Ishikawa (cell line): ENCODE data around the gene PARD3.

ENCODE experiments used
- CEBPB ChIP-seq: IDR thresholded peaks from 2 replicates; pipeline ENCODE4 v1.6.1; 2012
- CREB1 ChIP-seq: IDR thresholded peaks from 2 replicates; pipeline ENCODE4 v1.6.1; 2012; ENCODE audit warnings: low read depth
- EGR1 ChIP-seq: IDR thresholded peaks from 2 replicates; pipeline ENCODE4 v1.6.1; 2012
- EP300 ChIP-seq: IDR thresholded peaks from 2 replicates; pipeline ENCODE4 v1.6.1; 2012; ENCODE audit warnings: borderline replicate concordance
- FOXM1 ChIP-seq: IDR thresholded peaks from 2 replicates; pipeline ENCODE4 v1.6.1; 2012; ENCODE audit warnings: low read depth, borderline replicate concordance
- MAX ChIP-seq: IDR thresholded peaks from 2 replicates; pipeline ENCODE4 v1.6.1; 2012
- NFIC ChIP-seq: IDR thresholded peaks from 2 replicates; pipeline ENCODE4 v1.6.1; 2012
- RAD21 ChIP-seq: IDR thresholded peaks from 2 replicates; pipeline ENCODE4 v1.6.1; 2012; ENCODE audit warnings: low read depth
- REST ChIP-seq: IDR thresholded peaks from 2 replicates; pipeline ENCODE4 v1.6.1; 2012; ENCODE audit warnings: low read depth, mild to moderate bottlenecking
- TAF1 ChIP-seq: IDR thresholded peaks from 2 replicates; pipeline ENCODE4 v1.6.1; 2012; ENCODE audit warnings: low read depth, mild to moderate bottlenecking
- TCF12 ChIP-seq: IDR thresholded peaks from 2 replicates; pipeline ENCODE4 v1.6.1; 2012; ENCODE audit warnings: low read depth
- TEAD4 ChIP-seq: IDR thresholded peaks from 2 replicates; pipeline ENCODE4 v1.6.1; 2012
- YY1 ChIP-seq: IDR thresholded peaks from 2 replicates; pipeline ENCODE4 v1.6.1; 2012; ENCODE audit warnings: low read depth
- ZBTB7A ChIP-seq: IDR thresholded peaks from 2 replicates; pipeline ENCODE4 v1.6.1; 2012; ENCODE audit warnings: low read depth
- TF ChIP-seq, protein P1 (sequence below): IDR thresholded peaks from 2 replicates; pipeline ENCODE4 v1.6.1; 2012

The PARD3 gene

DNA sequence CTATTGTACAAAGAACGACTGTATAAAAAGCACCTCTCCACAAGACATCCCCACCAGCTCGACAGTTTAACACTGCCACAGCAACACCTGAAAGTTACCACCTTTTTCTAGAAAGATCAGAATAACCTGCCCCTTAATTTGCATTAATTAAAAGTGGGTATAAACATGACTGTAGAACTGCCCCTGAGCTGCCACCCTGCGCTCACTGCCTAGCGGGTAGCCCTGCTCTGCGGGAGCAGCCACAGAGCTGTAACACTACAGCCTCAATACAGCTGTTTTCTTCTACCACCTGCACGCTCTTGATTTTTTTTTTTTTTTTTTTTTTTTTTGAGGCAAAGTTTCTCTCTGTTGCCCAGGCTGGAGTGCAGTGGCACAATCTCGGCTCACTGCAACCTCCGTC is 140.9 kb downstream of the PARD3 start:
- TF ChIP-seq REST (no peak), YY1 (no peak), TAF1 (no peak), EGR1 (no peak), NFIC (no peak), CEBPB (no peak), EP300 (no peak), TEAD4 (no peak), FOXM1 (no peak), MAX (no peak)
- TF ChIP-seq, protein P1, sequence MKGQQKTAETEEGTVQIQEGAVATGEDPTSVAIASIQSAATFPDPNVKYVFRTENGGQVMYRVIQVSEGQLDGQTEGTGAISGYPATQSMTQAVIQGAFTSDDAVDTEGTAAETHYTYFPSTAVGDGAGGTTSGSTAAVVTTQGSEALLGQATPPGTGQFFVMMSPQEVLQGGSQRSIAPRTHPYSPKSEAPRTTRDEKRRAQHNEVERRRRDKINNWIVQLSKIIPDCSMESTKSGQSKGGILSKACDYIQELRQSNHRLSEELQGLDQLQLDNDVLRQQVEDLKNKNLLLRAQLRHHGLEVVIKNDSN: no peak

DNA sequence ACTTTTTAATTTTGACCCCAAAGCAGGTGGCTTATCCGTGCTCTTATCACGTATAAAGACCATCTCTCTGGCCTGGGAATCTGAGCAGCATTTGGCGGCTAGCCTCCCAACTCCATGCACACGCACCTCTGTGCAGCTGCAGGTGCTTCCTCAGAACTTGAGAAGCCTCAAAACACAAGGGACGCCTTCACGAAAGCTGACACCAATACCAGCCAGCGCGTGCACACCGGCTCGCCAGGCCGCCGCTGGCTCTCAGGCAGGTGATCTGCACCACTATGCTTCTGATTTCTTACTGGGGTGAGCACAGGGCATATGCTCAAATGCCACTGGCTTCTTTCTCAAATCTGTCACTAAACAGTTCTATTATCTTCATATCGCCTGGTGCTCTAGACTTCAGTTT is 145.0 kb downstream of the PARD3 start:
- TF ChIP-seq EP300: no peak
- no peak for TF ChIP-seq TEAD4
- TF ChIP-seq TAF1: no peak
- no peak for TF ChIP-seq MAX
- no peak for TF ChIP-seq CREB1
- TF ChIP-seq NFIC: no peak
- no peak for TF ChIP-seq FOXM1
- TF ChIP-seq RAD21: no peak

GRCh38 chr10:34669079-34669478 is 146.0 kb downstream of the PARD3 start:
- TF ChIP-seq TCF12: no peak
- TF ChIP-seq ZBTB7A: no peak
- no peak for TF ChIP-seq MAX
- no peak for TF ChIP-seq RAD21
- no peak for TF ChIP-seq TEAD4
- no peak for TF ChIP-seq EP300
- no peak for TF ChIP-seq REST
- no peak for TF ChIP-seq CREB1
- TF ChIP-seq, protein P1: no peak
- no peak for TF ChIP-seq TAF1
- TF ChIP-seq EGR1: no peak
- TF ChIP-seq NFIC: no peak
- no peak for TF ChIP-seq YY1

DNA sequence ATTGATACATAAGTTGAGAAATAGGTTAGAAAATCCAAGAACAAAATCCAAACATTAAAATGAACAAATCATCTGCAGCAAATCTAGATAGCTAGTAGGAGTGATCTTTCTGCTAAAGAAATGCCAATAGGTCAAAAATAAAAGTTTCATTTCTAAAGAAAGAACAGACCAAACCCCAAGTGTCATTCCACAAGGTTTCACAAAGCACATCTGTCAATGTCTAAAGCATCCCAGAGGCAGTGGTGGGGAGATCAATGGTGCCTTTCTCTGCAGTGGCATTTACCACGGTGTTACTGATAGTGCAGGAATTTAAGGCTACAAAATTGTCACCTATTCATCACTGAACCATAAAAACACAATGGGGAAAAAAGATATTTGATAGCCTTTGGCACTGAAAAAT is 147.9 kb downstream of the PARD3 start:
- TF ChIP-seq TCF12 (no peak), TAF1 (no peak), EGR1 (no peak), REST (no peak)
- TF ChIP-seq, protein P1: no peak
